Measurements from ENCODE around the gene RAB23.

RAB23 gene

DNA sequence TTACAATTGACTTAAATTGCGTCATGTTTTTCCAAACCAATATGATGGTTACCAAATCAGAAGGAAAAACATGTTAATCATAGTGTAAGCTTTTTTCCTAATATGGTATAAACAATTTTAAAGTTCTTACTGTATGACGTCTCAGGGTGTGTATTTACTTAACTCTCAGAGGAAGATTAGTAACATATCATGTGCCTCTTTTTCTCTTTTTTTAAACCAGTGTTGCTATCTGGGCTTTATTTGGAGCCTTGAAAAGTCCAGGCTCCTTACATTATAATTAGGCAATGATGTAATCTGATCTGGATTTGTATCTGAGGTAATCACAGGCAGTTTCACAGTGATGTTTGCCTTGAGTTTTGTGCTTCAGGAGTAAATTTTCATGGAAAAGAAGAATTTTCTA, 20.4 kb upstream of the RAB23 start:
- DNase-seq (ENCODE audit: low read depth) = no peak

DNA sequence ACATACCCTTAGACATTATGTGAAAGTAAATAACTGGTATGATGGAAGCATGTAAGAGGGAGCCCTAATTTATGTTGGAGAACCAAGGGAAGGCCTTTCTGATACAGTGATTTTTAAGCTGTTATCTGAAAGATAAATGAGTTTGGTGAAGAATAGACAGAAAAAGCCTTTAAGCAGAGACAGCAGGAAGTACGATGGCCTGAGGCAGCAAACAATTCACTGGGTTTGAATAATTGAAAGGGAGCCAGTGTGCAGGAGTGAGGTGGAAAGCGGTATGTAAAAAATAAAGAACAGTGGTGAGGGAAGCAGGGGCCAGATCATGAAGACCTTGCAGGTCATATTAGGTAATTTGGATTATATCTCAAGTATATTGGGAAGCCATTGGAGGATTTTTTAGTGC, 4.1 kb upstream of the RAB23 start:
- no peak for DNase-seq (ENCODE audit: low read depth)

DNA sequence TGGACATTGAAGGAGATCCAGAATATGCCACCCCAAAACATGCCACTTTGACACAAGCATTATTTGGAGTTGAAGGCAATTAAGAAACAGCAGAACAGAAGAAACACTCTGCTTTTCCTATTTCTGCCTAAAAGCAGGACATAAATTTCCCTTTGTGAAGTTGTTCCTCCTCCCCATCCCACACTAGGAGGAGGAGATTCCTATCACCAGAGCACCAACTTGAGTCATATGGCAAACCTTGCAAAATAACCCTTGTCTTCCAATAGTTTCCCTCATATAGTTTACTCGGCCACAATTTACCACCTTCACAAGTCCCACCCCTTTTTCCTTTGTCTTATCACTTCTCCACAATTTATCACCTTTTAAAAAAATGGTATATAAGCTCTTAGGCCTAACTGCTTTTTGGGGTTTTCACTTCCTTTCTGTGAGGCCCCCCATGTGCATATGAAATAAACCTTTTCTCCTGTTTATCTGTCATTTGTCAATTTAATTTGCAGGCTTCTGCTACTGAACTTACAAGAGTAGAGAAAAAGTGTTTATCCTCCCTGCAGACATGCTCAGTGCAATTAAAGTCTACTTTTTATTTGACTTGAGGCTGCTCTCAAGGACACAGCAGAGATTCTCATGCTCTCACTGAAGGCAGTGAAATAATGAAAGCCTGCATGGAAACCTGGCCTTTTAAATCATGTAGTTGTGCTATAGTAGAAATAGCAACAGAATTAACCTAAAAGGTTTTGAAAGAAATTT, 2.8 kb upstream of the RAB23 start:
- DNase-seq (ENCODE audit: low read depth) = no peak

DNA sequence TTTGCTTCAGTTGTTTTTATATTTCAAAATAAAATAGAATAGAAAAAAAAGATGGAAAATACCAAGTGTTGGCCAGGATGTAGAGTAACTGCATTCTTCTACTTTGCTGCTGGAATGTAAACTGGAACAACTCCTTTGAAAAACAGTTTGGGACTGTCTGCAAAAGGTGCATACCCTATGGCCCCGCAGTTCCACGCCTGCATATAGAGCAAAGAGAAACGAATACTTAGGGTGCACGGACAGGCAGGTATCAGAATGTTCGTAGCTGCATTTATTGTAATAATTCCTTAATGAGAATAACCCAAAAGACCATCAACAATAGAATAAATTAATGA, 603 bp upstream of the RAB23 start:
- no peak for DNase-seq (ENCODE audit: low read depth)

DNA sequence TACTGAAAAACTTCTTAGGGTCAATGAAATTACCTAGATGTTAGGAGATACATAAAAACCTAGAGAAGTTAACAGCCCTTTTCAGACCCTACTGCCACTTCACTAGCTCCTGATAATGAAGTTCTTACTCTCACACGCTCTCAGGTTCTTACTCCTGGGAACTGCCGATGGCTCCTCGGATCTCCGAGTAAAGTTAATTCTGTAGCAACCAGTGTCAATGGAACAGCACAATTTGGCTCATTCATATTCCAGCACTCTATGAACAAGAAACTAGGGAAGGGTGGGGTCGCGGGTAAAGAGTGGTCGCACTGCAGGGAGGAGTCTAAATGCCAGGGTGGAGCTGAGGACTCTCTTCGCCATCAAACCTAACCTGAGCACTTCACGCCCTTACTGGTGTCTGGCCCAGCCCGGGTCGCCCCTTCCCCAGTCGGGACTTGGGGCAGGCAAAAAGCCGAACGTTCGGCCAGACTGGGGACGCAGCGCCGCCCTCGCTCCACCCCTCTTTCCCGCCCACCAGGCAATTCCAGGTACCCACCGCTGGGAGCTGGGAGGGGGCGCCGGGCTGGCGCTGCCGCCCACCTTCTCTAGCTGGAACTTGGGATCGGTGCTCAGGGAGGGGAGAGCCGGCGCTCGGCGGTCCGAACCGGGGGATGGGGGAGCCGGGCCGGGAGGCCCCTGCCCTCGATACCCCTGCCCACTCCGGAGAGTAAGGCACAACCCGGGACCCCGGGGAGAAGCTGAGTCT, 744 bp downstream of the RAB23 start:
- peak; percentile 26 for DNase-seq (ENCODE audit: low read depth)

DNA sequence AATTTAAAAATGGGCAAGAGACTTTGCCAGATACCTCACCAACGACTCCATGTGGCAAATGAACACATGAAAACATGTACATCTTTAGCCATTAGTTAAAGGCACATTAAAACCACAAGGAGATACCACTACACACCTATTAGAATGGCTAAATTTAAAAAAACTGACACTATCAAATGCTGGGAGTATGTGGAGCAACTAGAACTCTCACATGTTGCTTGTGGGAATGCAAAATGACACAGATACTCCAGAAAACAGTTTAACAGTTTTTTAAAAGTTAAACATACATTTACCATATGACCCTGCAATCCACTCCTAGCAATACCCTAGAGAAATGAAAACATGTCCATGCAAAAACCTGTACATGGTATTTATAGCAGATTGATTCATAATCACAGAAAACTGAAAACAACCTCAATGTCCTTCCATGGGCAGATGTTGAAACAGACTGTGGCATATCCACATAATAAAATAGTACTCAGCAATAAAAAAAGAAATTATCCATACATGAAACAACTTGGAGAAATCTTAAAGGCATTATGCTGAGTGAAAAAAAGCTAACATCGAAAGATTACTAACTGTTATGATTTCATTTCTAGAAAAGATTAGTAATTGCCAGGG, 1.9 kb downstream of the RAB23 start:
- DNase-seq (ENCODE audit: low read depth) = no peak

DNA sequence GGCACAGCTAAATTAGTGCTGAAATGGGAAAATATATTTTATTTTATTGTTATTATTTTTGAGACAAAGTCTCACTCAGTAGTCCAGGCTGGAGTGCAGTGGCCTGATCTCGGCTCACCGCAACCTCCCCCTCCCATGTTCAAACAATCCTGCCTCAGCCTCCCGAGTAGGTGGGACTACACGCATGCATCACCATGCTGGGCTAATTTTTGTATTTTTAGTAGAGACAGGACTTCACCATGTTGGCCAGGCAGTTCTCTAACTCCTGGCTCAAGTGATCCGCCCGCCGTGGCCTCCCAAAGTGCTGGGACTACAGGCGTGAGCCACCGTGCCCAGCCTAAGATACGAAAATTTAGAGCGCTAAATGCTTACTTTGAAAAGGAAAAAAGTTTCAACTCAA, 4.8 kb downstream of the RAB23 start:
- no peak for DNase-seq (ENCODE audit: low read depth)

DNA sequence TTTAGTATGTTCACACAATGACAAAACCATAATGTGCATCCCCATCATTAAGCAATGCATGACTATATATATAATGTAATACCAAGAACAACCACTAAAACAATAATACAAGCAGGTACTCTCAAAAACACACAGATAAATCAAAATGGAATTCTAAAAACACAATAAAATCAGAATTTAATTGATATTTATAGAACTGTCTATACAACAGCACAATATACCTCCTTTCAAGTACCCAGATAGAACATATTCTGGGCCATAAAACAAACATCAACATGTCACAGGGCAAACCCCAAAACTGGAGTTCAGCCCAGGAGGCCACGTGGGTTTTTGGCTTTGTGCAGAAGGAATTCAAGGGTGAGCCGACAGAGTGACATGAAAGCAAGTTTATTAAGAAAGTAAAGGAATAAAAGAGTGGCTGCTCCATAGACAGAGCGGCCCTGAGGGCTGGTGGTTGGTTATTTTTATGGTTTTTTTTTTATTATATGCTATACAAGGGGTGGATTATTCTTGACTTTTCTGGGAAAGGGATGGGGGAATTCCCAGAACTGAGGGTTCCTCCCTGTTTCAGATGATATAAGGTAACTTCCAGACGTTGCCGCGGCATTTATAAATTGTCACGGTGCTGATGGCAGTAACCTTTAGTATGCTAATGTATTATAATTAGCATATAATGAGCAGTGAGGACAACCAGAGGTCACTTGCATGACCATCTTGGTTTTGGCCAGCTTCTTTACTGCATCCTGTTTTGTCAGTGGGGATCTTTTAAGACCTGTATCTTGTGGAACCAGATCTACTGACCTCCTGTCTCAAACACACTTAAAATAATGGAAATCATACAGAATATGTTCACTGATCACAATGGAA, 5.6 kb downstream of the RAB23 start:
- DNase-seq (ENCODE audit: low read depth) = no peak

DNA sequence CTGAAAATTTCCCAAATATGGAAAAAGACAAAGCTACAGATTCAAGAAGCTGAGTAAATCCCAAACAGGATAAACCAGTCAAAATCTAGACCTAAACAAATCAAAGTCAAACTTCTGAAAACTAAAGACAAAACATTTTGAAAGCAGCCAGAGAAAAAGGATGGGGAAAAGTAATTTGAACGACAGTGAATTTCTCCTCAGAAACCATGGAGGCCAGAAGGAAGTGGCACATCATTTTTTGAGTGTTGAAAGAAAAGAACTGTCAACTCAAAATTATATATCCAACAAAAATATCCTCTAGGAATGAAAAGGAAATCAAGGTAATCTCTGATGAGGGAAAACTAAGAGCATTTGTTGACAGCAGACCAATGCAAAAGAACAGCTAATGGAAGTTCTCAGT, 6.8 kb downstream of the RAB23 start:
- no peak for DNase-seq (ENCODE audit: low read depth)

DNA sequence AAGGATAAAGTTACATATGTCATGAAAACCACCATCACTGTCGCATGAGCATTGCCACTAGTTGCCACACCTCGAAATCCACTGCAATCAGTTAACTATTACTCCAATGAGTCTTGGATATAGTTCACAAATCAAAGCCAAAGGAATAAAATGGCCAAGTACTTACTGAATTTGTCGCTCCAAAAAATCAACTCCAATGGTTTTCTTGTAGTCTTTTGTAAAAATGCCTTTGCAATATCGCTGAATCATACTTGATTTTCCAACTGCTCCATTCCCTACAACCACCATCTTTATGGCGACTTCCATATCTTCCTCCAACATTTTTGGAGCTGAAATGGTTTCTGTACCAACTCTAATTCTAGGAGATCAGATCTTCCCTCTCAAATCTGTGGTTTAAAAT, 12.0 kb downstream of the RAB23 start:
- DNase-seq (ENCODE audit: low read depth) = no peak

DNA sequence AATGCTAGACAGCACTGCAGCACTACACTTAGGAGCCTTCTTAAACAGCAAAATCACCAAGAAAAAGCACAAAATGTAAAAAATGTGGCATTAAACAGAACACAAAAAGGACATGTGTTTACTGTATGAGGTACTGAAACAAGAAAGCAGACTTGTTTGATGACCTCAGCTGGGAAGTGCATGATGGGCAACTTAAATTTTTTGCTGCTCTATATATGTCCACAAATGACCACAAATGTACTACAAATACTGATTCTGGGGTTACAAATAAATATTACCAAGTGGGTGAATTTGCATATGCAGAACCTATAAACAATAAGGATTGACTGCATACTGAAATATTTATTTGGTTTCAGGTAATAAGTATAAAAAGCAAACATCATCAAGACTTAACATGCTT, 13.1 kb downstream of the RAB23 start:
- no peak for DNase-seq (ENCODE audit: low read depth)

DNA sequence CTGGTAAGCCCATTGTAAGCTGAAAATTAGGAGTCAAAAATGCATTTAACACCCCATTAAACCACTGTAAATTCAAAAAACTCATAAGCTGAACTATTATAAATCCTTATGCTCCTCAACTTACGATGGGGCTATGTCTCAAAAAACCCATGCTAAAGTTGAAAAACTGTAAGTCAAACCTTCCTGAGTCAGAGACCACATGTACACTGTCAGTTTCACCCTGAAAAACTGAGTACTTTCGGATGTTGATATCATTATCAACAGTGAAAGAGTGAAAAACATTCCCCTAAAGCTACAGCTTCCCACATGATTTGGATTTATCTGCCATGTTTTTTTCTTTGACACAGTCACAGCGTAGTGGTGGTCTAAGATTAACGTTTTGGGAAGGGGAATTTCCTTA, 14.2 kb downstream of the RAB23 start:
- DNase-seq (ENCODE audit: low read depth) = no peak

DNA sequence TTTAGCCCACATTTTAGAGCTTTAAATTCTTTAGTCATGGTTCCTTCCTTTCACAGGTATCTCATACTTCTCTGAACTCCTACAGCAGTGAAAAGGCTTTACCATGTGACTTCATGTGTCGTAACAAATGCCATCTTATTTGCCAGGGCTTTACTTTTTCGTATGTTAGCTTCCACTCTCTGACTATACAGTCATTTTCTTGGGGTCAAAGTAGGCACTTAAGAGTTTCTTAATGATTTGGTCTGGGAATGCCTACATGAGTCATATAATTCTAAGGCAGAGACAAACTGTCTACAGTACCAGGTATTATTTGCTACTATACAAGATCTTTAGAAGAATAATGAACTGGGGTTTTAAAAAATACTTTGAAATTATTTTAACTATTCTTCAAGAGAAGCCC, 15.0 kb downstream of the RAB23 start:
- no peak for DNase-seq (ENCODE audit: low read depth)

DNA sequence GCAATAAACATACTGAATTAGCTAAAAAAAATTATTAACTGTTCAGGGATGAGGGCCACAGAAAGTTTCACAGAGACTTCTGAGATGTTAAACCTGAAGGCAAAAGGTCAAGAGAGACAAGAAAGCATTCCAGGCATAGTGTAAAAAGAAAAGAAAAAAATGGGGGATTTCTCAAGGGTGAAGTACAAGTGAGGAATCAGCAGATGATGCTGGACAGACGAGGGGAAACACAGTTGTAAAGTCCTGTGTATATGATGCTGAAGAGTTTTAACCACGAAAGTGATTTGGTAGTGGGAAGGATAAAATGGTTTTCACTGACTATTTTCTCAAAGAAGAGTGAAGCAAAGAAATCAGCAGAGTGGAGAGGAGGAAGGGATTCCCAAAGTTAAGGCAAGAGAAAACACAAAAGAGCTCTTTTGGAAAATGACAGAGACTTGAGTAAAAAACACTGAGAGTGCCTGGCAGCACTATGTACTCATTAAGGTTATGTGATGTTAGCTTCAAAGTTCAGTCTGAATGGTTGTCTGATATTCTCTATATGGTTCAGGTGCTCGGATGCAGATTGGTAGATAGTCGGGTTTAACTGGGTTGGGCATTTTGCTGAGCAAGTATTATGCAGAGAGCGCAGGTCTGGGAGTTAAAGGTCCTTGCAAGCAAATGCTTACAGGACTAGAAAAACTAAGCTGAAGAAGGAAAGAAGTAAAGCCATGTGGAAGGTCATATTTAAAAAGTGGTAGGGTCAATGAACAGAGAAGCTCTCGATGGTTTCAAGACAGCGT, 16.4 kb downstream of the RAB23 start:
- no peak for DNase-seq (ENCODE audit: low read depth)

DNA sequence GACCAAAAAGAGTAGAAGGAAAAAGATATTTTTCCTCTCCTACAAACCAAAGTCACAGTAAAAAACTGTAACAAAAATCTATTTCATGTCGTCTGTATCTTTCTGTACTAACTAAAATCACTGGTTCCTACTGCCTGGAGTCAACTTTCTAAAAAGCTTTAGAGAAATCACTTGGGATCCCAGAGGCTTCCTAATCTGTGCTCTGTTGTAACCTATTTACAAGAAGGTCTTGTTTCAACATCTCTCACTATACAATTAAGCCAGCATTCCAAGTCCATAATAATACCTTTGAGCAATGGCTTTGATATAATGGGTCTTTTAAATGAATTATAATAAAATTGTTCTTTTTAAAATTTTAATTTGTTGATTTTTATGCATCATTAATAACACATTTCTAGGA, 20.4 kb downstream of the RAB23 start:
- DNase-seq (ENCODE audit: low read depth) = no peak

DNA sequence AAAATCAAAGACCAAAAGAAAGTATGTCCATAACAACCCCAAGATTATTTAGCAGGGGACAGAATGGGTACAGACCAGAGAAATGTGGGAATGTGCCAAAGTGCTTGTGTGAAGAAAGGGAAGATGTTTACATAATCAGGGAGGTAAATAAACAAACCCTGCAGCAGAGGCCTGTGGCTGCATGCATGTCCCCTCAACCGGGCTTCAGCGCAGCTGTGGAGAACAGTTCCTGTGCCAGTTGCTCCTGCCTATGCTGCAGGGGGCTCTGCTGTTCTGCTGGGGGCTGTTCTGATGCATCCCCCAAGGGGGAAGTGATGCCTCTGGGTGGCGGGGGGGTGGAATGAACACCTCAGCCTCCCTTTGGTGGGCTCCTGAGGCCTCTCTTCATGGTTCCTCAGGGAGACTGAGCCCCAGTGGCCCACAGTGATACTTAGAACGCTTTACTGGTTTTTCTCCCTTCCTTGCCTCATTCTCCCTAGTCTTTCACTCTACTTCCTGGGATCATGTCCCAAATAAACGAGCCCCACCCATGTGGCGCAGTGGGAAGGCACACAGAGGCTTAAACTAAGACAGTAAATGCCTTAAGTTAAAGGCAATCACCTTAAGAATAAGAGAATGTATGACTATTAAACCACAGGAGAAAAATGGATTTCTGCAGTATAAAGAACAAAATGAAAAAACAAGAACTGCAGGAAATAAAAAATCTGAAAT, 23.0 kb downstream of the RAB23 start:
- no peak for DNase-seq (ENCODE audit: low read depth)

DNA sequence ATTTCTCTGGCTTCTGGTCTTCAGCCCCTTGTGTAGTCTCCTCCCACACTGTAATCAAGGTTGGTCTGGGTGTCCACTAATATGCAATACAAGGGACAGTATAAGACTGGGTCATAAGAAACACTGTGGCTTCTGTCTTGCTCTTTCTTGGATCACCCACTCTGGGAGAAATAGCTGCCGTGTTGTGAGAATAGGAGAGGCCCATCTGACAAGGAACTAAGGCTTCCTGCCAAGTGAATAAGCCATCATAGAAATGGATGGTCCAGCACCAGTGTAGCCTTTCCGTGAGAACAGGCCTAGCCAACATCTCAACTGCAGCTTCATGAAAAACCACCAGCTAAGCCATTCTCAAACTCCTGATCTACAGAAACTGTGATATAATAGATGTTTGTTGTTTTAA, 26.6 kb downstream of the RAB23 start:
- DNase-seq (ENCODE audit: low read depth) = no peak

DNA sequence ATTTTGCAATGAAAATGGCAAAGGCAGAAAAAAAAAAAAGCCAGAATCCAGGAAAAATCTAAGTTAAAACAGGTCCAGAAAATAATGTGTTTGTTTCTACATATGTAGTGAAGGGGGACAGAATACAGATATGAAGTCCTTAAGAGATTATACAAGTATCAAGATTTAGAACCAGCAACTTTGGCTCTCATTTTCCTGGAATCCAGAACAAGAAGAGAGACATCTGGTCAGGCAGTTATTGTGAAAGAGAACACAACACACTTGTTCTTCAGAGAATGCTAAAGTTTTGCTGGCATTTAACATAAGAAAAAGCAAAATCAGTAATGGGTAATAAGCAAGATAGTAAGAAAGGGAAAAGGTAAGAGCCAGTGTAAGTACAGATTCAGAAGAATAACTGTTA, 28.9 kb downstream of the RAB23 start:
- DNase-seq (ENCODE audit: low read depth) = no peak

DNA sequence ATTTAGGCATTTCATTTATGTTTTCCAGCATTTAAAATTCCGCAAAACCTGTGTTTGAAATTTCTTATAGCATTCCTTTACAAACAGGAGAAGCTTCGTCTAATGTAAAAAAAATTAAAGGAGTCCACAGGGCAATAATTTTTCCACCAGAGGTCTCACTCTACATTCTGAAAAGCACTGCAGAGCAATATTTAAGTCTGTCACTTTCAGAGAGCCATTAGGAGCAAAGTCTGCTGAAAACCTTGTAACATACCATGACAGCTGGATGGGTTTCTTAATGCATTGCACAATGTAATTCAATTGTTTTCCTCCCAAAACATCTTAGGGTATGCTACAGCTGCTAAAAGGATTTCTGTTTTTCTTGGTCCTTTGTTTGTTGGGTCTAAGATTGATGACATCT, 32.0 kb downstream of the RAB23 start:
- DNase-seq (ENCODE audit: low read depth) = no peak

DNA sequence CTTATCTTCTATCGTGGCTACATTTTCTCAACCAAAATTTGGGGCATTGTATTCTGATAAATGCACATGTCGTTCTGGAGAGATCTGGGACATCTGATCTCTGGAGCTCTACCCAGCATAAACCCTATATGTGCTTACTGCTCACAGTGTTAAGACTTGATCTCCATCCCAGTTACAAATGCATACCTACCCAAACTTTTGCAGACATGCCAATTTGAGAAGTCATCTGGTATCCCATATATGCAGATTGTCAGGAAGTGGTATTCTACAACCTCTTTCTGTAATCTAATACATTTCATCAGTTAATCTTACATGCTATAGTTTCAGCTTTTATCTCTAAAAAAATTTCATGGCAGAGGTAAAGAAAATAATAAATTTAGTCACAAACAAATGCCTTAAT, 38.8 kb downstream of the RAB23 start:
- DNase-seq (ENCODE audit: low read depth) = no peak

DNA sequence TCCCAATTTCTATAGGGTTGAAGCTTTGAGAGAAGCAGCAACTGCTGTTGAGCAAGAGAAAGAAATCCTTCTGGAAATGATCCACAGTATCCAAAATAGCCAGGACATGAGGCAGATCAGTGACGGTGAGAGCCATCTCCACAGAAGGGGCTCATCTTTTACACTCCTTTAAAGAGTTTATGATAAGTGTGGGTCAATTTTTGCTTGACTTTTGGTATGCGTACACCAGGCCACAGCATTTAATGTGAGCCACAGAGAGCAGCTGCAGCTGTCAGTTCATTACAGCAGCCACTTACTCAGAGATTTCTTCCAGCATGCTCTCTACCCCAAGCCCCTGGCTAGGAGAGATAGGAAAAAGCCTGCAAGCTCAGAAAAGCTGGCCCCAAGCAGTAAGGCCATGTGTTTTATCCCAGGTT, 40.1 kb downstream of the RAB23 start:
- no peak for DNase-seq (ENCODE audit: low read depth)
